Muscle of back (tissue), 11 donors: ENCODE data around the gene TMEM163. TPM values are rescaled to one million over a fixed set of nuclear protein-coding genes. Genes with fewer than 3 reads are reported as not detected.
A peak's percentile ranks its signal among the peaks of the same experiment; 100 is the strongest.

Source experiments
- DNase-seq, 3 donors: peaks; one replicate each; pipeline versions ENCODE4 v3.0.0 to v3.0.0-alpha.2; 2013
- polyA plus RNA-seq, 10 donors: library from polyadenylated mRNA; unstranded; fragments of 120-200 nt; gene quantifications; one replicate each; pipeline ENCODE4 v1.2.1, GENCODE V29; 2013; ENCODE audit not compliant: insufficient read length in 10 of 10

TMEM163 gene
- polyA plus RNA-seq, 10 donors, result 0.67 to 2.2 (median 0.96) TPM

DNA sequence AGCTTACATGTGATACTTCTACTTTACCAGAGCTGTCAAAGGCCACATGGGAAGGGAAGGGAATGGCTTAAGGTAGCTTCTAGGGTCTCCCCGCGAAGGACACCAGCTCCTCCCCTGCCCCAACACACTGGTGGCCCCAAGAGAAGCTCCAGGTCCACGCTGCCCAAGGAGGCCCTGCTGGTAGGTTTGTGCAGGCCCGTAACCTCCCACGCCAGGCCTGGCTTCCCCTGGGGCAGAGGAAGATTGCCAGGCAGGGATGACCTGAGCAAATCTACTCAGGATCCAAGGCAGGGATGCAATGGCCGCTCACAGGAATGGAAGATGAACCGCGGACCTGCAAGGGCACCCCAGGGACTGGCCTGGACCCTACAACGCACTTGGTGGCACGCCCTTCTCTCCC lies 259.9 kb downstream of the TMEM163 start:
- no peak for DNase-seq

DNA sequence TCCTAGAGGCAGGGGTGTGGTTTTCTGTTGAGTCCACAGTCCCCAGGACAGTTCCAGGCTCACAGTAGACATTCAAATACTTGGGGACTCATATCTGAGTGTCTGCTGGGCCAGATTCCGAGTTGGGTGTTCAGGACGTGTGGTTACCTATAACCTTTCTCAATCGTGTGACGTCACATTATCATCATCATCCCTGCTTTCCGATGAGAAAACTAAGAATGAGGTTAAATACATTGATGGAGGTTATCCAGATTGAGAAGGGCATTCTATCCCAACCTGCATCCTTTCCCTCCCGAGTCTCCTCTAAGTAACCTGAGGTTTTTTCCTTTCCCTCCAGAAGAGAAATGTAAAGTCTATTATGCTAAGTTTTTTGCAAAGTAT lies 260.3 kb downstream of the TMEM163 start:
- no peak for DNase-seq

- no peak for DNase-seq
Measured at GRCh38 chr2:134457765-134458472, 260.9 kb downstream of the TMEM163 start.

DNA sequence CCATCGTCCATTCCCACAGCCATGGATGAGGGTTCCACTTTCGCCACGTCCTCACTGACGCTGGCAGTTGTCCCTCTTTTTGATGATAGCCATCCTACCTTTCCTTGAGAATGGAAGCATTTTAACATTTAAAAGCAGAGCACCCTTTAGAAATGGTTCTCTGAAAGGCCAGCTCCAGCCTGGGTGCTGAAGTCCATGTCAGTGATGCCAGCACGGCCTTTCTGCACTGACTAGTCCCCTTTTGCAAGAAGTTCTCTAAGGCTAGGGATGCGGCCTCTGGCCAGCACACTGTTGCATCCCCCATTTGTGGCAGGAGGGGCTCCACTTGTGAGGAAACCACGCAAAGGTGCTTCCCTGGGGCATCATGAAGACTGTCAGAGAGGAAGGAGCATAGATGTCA lies 261.4 kb downstream of the TMEM163 start:
- no peak for DNase-seq

GRCh38 chr2:134455426-134455825 lies 263.4 kb downstream of the TMEM163 start:
- DNase-seq, result no peak

GRCh38 chr2:134454931-134455330 lies 263.9 kb downstream of the TMEM163 start:
- DNase-seq, result no peak

GRCh38 chr2:134454426-134454825 lies 264.4 kb downstream of the TMEM163 start:
- DNase-seq, result no peak

DNA sequence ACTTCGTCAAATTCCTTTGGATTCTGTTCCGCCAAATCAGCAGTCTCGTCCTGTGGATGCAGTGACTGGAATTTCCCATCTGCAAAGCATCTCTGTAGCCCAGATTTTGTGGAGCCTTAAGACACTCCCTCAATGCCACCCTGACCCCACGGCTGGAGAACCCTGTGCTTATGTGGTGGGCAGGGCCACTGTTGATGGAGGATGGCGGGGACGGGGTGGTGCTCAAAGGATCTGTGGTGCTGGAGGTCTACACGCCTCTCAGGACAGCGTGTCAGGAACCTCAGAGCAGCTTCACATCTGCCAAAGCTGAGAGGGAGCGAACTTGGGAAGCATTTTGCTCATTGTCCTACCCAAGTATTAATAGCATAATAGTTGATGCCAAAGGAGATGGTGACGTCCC lies 264.8 kb downstream of the TMEM163 start:
- DNase-seq, result no peak

DNA sequence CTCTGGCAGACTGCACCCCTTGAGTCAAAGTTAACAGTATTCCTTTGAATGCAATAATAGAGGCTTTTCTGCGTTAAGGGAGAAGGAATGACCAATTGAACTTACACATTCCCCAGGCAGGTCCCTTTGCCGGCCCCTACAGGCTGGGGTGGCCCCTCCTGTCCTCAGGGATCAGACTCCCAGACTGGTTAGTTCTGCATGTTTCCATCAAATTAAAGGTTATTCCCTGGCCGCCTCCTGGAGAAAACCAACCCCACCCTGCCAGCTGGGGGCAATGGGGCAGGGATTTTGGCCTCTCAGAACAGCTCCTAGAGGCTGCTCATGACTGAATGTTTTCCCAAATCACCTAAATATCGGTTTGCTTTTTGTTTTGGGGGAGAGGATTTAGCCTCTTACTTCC lies 265.3 kb downstream of the TMEM163 start:
- no peak for DNase-seq

GRCh38 chr2:134452042-134452733 lies 266.6 kb downstream of the TMEM163 start:
- DNase-seq, result no peak

- DNase-seq, result no peak
Measured at GRCh38 chr2:134451347-134451630, 267.5 kb downstream of the TMEM163 start.

- DNase-seq, result no peak
Measured at GRCh38 chr2:134449751-134450513, 268.9 kb downstream of the TMEM163 start.

DNA sequence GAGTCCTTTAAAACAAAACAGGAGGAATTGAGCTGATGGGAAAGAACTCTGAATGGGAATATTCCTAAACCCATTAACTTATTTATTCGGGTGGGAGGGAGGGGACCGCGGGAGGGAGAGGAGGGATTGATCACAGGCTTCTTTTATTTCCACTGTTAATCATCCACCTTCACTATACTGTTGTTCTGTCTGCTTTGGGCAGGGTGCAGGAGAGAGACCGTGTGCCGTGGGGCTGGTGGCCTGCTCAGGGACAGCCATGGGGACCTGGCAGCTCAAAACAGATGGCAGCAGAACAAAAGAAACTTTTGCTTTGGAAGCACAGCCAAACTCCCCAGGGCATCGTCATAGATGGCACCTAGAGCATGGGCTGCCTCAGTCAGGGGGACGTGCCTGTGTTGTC lies 269.6 kb downstream of the TMEM163 start:
- DNase-seq, result no peak

DNA sequence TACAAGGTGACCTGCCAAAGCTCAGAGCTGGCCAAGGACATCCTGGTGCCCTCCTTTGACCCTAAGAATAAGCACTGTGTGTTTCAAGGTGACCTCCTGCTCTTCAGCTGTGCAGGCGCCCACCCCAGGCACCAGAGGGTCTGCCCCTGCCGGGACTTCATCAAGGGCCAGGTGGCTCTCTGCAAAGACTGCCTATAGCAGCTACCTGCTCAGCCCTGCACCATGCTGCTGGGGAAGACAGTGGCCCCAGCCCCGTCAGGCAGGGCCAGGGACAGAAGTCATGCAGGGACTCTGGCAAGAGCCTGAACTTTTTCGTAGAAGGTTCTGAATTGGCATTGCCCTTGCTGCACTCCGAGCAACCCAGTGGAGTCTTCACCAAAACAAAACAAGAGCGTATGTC lies 270.1 kb downstream of the TMEM163 start:
- DNase-seq, result no peak

DNA sequence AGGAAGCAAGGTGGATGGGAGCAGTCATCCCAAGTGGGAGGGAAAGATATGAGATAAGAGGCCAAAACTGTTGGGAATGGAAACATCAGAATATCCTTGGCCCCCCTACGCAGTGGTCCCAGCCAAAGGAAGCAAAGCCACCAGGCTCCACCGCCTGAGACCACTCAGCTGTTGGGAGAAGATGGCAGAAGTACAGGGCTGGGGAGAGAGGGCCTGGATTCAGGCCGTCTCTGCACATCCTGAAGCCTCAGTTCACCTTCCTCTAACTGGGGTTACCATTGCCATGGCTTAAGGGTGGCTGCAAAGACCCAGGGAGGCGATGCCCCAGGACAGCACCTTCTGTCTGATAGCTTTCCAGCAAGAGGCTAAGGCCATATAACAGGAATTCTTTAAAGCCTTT lies 271.1 kb downstream of the TMEM163 start:
- no peak for DNase-seq

DNA sequence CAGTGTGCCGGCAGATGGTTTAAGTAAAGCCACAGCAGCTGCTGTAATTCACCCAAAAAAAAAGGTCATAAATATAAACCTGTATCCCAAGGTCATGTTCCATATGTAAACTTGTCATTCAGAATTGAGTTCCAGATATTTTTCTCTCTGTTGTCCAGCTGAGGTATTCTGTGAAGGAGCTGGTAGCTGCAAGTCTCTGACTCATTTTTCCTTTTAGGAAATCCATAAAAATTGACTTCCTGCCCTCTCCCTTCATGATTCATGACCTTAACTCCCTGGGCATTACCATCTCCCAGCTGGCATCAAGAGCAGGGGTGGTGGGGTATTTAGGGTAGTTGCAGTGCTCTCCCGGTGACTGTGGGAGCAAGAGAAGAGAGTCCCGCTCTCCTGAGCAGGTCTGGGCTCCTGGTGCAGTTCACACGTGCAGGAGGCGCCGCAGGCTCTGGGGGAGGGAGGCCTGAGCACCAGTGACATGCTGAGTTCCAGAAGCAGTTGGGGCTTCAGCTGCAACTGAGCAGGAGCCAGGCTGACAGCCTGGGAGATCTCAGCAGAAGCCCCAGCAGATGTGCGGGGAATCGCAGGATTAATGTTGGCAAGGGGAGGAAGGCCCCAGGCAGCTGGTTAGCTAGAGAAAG lies 272.3 kb downstream of the TMEM163 start:
- DNase-seq, result peak; percentile 59 to 92 (median 75)

- DNase-seq, result no peak
Measured at GRCh38 chr2:134445985-134446382, 272.8 kb downstream of the TMEM163 start.

DNA sequence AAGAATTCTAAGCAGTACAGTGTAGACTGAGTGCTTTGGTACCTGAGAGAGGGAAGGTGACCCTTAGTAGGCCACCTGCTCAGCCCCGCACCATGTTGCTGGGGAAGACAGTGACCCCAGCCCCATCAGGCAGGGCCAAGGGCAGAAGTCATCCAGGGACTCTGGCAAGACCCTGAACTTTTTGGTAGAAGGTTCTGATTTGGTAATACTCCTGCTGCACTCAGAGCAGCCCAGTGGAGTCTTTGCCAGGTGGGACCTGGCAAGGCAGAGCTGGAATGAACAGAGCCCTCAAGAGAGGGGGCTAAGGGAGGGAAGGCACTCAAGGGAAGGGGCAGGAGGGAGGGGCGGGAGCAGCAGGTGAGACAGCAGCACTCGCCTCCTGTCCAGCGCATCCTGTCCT lies 273.7 kb downstream of the TMEM163 start:
- no peak for DNase-seq

DNA sequence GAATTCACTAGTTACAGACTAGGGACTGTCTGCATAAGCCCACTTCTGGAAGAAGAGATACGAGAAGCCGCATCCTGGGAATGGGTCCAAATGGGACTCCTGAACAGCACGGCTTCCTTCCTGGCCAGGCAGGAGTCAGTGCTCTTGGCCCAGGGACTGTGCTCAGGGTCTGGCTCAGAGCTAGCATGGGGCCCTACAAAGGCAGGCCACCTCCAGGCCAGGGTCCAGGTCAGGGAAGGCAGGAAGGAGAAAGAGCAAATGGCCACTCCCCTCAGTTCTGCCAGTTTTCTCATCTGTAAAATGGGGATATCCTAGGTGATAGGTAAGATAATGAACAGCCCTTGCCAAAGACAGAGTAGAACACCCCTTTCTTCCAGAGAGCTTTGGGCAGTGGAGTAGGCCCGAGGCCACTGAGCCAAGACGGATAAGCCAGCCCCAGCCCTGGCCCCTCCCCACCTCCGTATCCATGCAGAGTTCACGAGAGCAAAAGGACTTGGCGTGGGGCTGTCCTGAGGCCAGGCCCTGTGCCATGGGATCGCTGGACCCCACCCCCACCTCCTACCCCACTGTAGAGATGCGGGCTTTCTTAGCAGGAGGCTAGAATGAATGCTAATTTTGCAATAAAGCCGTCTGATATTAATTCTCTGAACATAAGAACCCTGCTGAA lies 274.9 kb downstream of the TMEM163 start:
- peak in 1 of 3 donors; percentile 12 for DNase-seq

DNA sequence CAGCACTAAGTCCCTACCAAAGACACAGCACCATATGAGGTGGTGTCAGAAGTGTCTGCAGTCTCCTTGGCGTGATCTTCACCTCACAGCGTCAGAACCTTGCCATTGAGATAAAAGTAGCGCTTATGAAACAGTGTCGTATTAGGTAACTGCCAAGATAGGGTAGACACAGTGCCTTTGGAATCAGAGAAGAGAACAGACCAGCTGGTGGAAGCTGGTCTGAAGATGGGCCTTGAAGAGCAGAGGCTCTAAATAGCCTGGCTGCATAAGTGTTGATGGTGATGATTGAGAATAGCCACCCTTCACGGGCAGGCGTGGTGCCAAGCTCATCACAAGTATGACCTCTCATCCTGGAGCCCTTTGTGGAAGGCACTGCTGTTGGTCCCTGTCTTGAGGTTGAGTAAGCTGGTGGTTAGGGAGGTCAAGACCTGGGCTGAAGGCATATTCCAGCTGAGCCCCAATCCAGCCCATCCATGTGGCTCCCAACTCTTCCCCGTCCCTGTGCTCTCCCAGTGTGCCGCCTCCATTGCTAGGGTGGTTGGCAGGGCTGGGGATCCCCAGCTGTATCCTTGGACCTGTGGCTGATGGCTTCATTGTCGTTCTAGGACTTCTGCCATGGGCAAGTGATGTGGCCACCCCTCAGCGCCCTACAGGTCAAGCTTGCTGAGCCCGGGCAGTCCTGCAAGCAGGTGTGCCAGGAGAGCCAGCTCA lies 277.5 kb downstream of the TMEM163 start:
- DNase-seq, result no peak

GRCh38 chr2:134440336-134440909 lies 278.4 kb downstream of the TMEM163 start:
- no peak for DNase-seq
